Astrocyte (in vitro differentiated cells and primary cell): Measurements from ENCODE around the gene SLC27A3.

Experiments
- EZH2 ChIP-seq: IDR thresholded peaks from 2 replicates; pipeline ENCODE4 v1.6.1; 2012; ENCODE audit warnings: mild to moderate bottlenecking, low read length, inconsistent platforms; ENCODE audit not compliant: insufficient read depth
- TF ChIP-seq, protein P1 (sequence below): IDR thresholded peaks from 2 replicates; pipeline ENCODE4 v1.5.1; 2011; ENCODE audit warnings: low read depth, mild to moderate bottlenecking, inconsistent platforms, low read length, moderate library complexity; ENCODE audit not compliant: insufficient read depth

DNA sequence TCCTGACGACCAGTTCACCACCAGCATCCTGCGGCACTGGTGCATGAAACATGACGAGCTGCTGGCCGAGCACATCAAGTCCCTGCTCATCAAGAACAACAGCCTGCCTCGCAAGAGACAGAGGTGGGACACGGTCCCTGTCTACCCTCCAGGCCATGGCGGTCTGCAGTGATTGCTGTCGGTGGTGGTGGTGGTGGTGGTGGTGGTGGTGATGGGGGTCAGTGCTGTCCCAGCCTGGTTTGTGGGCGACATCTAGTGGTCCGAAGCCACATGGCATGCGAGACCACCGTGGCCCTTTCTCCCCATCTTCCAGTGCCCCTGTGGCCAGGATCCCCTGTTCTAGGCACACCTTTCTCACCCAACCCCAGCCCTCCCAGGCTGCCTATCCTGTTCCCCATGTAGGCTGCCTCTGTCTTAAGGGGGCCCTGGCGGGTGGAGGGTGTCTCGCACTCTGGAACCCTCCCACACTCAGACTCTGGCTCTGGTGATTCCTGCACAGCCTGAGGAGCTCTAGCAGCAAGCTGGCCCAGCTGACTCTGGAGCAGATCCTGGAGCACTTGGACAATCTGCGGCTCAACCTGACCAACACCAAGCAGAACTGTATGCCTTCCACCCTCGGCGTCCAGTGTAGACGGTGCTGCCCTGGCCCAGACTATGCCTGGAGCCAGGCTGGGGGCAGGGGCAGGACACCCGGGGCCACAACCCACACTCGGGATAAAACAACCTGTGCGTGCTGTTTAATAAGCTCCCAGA, 3.2 kb upstream of the SLC27A3 start:
- TF ChIP-seq, protein P1, sequence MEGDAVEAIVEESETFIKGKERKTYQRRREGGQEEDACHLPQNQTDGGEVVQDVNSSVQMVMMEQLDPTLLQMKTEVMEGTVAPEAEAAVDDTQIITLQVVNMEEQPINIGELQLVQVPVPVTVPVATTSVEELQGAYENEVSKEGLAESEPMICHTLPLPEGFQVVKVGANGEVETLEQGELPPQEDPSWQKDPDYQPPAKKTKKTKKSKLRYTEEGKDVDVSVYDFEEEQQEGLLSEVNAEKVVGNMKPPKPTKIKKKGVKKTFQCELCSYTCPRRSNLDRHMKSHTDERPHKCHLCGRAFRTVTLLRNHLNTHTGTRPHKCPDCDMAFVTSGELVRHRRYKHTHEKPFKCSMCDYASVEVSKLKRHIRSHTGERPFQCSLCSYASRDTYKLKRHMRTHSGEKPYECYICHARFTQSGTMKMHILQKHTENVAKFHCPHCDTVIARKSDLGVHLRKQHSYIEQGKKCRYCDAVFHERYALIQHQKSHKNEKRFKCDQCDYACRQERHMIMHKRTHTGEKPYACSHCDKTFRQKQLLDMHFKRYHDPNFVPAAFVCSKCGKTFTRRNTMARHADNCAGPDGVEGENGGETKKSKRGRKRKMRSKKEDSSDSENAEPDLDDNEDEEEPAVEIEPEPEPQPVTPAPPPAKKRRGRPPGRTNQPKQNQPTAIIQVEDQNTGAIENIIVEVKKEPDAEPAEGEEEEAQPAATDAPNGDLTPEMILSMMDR = peak; percentile 32
- no peak for TF ChIP-seq EZH2
